Iris pigment epithelial cell (primary cell): ENCODE measurements around the gene CAMTA1.

ENCODE experiments used
- DNase-seq: peaks from one replicate; pipeline ENCODE4 v3.0.0-alpha.2; 2011; ENCODE audit warnings: low read depth

Gene CAMTA1

GRCh38 chr1:7256526-7256925 is 471.3 kb downstream of the CAMTA1 start:
- no peak for DNase-seq

GRCh38 chr1:7257225-7257624 is 472.0 kb downstream of the CAMTA1 start:
- no peak for DNase-seq

GRCh38 chr1:7258589-7259135 is 473.4 kb downstream of the CAMTA1 start:
- DNase-seq, result no peak

GRCh38 chr1:7259955-7260354 is 474.7 kb downstream of the CAMTA1 start:
- no peak for DNase-seq

- DNase-seq, result no peak
These were observed 476.2 kb downstream of the CAMTA1 start for GRCh38 chr1:7261490-7261889.

- no peak for DNase-seq
These were observed 477.4 kb downstream of the CAMTA1 start for GRCh38 chr1:7262611-7263010.

- DNase-seq, result no peak
These were observed 478.0 kb downstream of the CAMTA1 start for GRCh38 chr1:7263021-7263960.

GRCh38 chr1:7264101-7264500 is 478.8 kb downstream of the CAMTA1 start:
- DNase-seq, result no peak

- peak; percentile 90 for DNase-seq
These were observed 480.6 kb downstream of the CAMTA1 start for GRCh38 chr1:7265771-7266371.

- no peak for DNase-seq
These were observed 481.3 kb downstream of the CAMTA1 start for GRCh38 chr1:7266561-7266960.

GRCh38 chr1:7267493-7267892 is 482.2 kb downstream of the CAMTA1 start:
- DNase-seq, result peak; percentile 43

GRCh38 chr1:7268983-7269382 is 483.7 kb downstream of the CAMTA1 start:
- no peak for DNase-seq

GRCh38 chr1:7269525-7269924 is 484.3 kb downstream of the CAMTA1 start:
- no peak for DNase-seq

GRCh38 chr1:7274256-7274655 is 489.0 kb downstream of the CAMTA1 start:
- no peak for DNase-seq

- DNase-seq, result no peak
These were observed 492.8 kb downstream of the CAMTA1 start for GRCh38 chr1:7278045-7278444.

GRCh38 chr1:7278827-7279765 is 493.8 kb downstream of the CAMTA1 start:
- DNase-seq, result no peak

GRCh38 chr1:7279769-7280168 is 494.5 kb downstream of the CAMTA1 start:
- no peak for DNase-seq

GRCh38 chr1:7280347-7280960 is 495.2 kb downstream of the CAMTA1 start:
- no peak for DNase-seq

GRCh38 chr1:7281821-7282220 is 496.6 kb downstream of the CAMTA1 start:
- peak; percentile 78 for DNase-seq

- DNase-seq, result peak; percentile 37
These were observed 499.7 kb downstream of the CAMTA1 start for GRCh38 chr1:7284839-7285435.

- no peak for DNase-seq
These were observed 500.7 kb downstream of the CAMTA1 start for GRCh38 chr1:7285856-7286454.
